ENCODE results near the gene TCEA2.

GRCh38 chr20:64023361-64024140, 39.4 kb upstream of the TCEA2 start:
- no peak for TF ChIP-seq CTCF (IDR thresholded peaks at IDR 0.05)
- no peak for TF ChIP-seq POLR2A (IDR thresholded peaks at IDR 0.05)
